ENCODE measurements around the gene ACRV1. TPM values are rescaled to one million over a fixed set of nuclear protein-coding genes. Genes with fewer than 3 reads are reported as not detected.

Gene ACRV1
- polyA plus RNA-seq, 1 of the 3 experiments (the other 2 are of a cell fraction), result not detected

- Histone ChIP-seq H3K9me3 (no peaks in the 10 kb centered on the region), H4K20me1 (ENCODE audit: insufficient read depth) (no peaks in the 10 kb centered on the region), H3K79me2 (ENCODE audit: insufficient read depth) (no peaks in the 10 kb centered on the region), H3K9ac (no peak overlapping the region), H3K36me3 (replicated peaks in 1 of 2; ENCODE audit: control insufficient read depth in 1 of 2, insufficient read depth in 2 of 2, low read length in 1 of 2) (no peaks in the 10 kb centered on the region), H3K9me2 (no peaks in the 10 kb centered on the region), H3F3A (replicated peaks; ENCODE audit: insufficient read depth) (no peaks in the 10 kb centered on the region), H3K4me1 (ENCODE audit: control insufficient read depth in 1 of 2, insufficient read depth in 2 of 2, low read depth in 1 of 2, low read length in 1 of 2) (no peaks in the 10 kb centered on the region), H3K4me2 (no peak overlapping the region), H2AFZ (ENCODE audit: low read depth) (no peak overlapping the region), H3K4me3 (ENCODE audit: low read depth in 2 of 2, low read length in 1 of 2) (no peak overlapping the region), H3K27ac (ENCODE audit: low read depth in 2 of 2, low read length in 1 of 2) (no peak overlapping the region), H3K27me3 (ENCODE audit: insufficient read depth) (no peaks in the 10 kb centered on the region)
- CTCF ChIA-PET, result no interaction called here
- POLR2A ChIA-PET, result no interaction called here
- 96% methylated on average over 10 of the region's 11 CpGs for WGBS (ENCODE audit: low lambda C conversion rate)
- no peak for DNase-seq
- TF ChIP-seq REST (IDR thresholded peaks at IDR 0.05; ENCODE audit: low read depth, low read length) (no peak), SMC3 (IDR thresholded peaks at IDR 0.05; ENCODE audit: low read depth, low read length) (no peak), SIN3A (IDR thresholded peaks at IDR 0.05; ENCODE audit: borderline replicate concordance, low read depth, low read length) (no peak), TAF1 (IDR thresholded peaks at IDR 0.05; ENCODE audit: borderline replicate concordance, low read depth, low read length) (no peak), TEAD4 (IDR thresholded peaks at IDR 0.05; ENCODE audit: borderline replicate concordance, insufficient read depth) (no peak), FOXM1 (IDR thresholded peaks at IDR 0.05; ENCODE audit: low read depth) (no peak), RAD21 (IDR thresholded peaks at IDR 0.05; ENCODE audit: low read length) (no peak), RXRA (IDR thresholded peaks at IDR 0.05; ENCODE audit: borderline replicate concordance, low read depth) (no peak), GABPA (IDR thresholded peaks at IDR 0.05; ENCODE audit: low read depth) (no peak), EP300 (IDR thresholded peaks at IDR 0.05; ENCODE audit: borderline replicate concordance in 1 of 2, low read depth in 1 of 2, low read length in 1 of 2) (no peak), FOSL2 (IDR thresholded peaks at IDR 0.05; ENCODE audit: borderline replicate concordance, low read depth) (no peak), NRF1 (IDR thresholded peaks at IDR 0.05; ENCODE audit: low read depth, low read length) (no peak), TCF12 (IDR thresholded peaks at IDR 0.05) (no peak), NFIC (IDR thresholded peaks at IDR 0.05; ENCODE audit: borderline replicate concordance) (no peak)
- TF ChIP-seq, protein P1, sequence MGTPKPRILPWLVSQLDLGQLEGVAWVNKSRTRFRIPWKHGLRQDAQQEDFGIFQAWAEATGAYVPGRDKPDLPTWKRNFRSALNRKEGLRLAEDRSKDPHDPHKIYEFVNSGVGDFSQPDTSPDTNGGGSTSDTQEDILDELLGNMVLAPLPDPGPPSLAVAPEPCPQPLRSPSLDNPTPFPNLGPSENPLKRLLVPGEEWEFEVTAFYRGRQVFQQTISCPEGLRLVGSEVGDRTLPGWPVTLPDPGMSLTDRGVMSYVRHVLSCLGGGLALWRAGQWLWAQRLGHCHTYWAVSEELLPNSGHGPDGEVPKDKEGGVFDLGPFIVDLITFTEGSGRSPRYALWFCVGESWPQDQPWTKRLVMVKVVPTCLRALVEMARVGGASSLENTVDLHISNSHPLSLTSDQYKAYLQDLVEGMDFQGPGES (IDR thresholded peaks at IDR 0.05; ENCODE audit: low read depth, low read length), result no peak
- TF ChIP-seq, protein P2, sequence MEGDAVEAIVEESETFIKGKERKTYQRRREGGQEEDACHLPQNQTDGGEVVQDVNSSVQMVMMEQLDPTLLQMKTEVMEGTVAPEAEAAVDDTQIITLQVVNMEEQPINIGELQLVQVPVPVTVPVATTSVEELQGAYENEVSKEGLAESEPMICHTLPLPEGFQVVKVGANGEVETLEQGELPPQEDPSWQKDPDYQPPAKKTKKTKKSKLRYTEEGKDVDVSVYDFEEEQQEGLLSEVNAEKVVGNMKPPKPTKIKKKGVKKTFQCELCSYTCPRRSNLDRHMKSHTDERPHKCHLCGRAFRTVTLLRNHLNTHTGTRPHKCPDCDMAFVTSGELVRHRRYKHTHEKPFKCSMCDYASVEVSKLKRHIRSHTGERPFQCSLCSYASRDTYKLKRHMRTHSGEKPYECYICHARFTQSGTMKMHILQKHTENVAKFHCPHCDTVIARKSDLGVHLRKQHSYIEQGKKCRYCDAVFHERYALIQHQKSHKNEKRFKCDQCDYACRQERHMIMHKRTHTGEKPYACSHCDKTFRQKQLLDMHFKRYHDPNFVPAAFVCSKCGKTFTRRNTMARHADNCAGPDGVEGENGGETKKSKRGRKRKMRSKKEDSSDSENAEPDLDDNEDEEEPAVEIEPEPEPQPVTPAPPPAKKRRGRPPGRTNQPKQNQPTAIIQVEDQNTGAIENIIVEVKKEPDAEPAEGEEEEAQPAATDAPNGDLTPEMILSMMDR (IDR thresholded peaks at IDR 0.05), result no peak
- TF ChIP-seq, protein P3, sequence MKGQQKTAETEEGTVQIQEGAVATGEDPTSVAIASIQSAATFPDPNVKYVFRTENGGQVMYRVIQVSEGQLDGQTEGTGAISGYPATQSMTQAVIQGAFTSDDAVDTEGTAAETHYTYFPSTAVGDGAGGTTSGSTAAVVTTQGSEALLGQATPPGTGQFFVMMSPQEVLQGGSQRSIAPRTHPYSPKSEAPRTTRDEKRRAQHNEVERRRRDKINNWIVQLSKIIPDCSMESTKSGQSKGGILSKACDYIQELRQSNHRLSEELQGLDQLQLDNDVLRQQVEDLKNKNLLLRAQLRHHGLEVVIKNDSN (IDR thresholded peaks at IDR 0.05; ENCODE audit: borderline replicate concordance, low read depth), result no peak
- TF ChIP-seq, protein P4, sequence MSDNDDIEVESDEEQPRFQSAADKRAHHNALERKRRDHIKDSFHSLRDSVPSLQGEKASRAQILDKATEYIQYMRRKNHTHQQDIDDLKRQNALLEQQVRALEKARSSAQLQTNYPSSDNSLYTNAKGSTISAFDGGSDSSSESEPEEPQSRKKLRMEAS (IDR thresholded peaks at IDR 0.05; ENCODE audit: low read depth), result no peak
Measured at GRCh38 chr11:125688066-125688465, 7.4 kb upstream of the ACRV1 start.

All from SK-N-SH (cell line).